HFF-Myc (cell line): ENCODE data around the gene VAT1.

Source experiments
- DNase-seq: peaks from one replicate; pipeline ENCODE4 v3.0.0-alpha.2; 2011; ENCODE audit warnings: low read depth; ENCODE audit errors: extremely low read depth
- H3K4me3 ChIP-seq: replicated peaks from 2 replicates; pipeline ENCODE4 v1.5.1; 2011; ENCODE audit warnings: low read depth, mild to moderate bottlenecking, control low read depth, low read length
- CTCF ChIP-seq: IDR thresholded peaks from 2 replicates; pipeline ENCODE4 v1.5.1; 2012; ENCODE audit warnings: mild to moderate bottlenecking, low read depth, low read length, control low read depth; ENCODE audit errors: missing control alignments

VAT1 gene

GRCh38 chr17:42969001-42969581 lies 53.1 kb downstream of the VAT1 start:
- DNase-seq, result no peak
- no peak for TF ChIP-seq CTCF
- no peak overlapping the region for H3K4me3 ChIP-seq

- TF ChIP-seq CTCF, result no peak
These were observed 54.3 kb downstream of the VAT1 start for GRCh38 chr17:42967925-42968324.

More at GRCh38 chr17:42967925-42968324, 54.3 kb downstream of the VAT1 start:
- no peak overlapping the region for H3K4me3 ChIP-seq
- no peak for DNase-seq
